ENCODE results near the gene SMC3. TPM values are rescaled to one million over a fixed set of nuclear protein-coding genes. Genes with fewer than 3 reads are reported as not detected.

SMC3 gene
- total and polyA plus RNA-seq, 9 donors = 31.4 to 58.3 (median 45.6) TPM

GRCh38 chr10:110643653-110644597, 76.4 kb downstream of the SMC3 start, which contains the start of gene RBM20:
Gene RBM20 (plus strand): TSS chr10:110644336. CDS start chr10:110644455, 119 bp downstream.
- Histone ChIP-seq H3K27me3 (ENCODE audit: control insufficient read depth, insufficient read depth, low read length) (peaks cover 46% of the 10 kb centered on the region), H3K36me3 (ENCODE audit: control insufficient read depth, insufficient read depth, low read length) (no peaks in the 10 kb centered on the region), H3K9me3 (replicated peaks; ENCODE audit: control insufficient read depth, low read depth, low read length) (no peaks in the 10 kb centered on the region), H3K4me1 (ENCODE audit: control insufficient read depth, insufficient read depth, low read length) (peaks cover 15% of the 10 kb centered on the region), H3K27ac (ENCODE audit: low read length) (no peak within 1 kb of the TSS), H3K4me3 (ENCODE audit: low read length) (peak within 1 kb of the TSS; percentile 52)
- under 1% methylated on average over 101 of the region's 106 CpGs for WGBS (ENCODE audit: insufficient coverage)
- DNase-seq = peak; percentile 52

- peaks cover 15% of the 10 kb centered on the region for H3K4me1 ChIP-seq (ENCODE audit: control insufficient read depth, insufficient read depth, low read length)
- H3K4me3 ChIP-seq (ENCODE audit: low read length) = peak overlapping the region; percentile 52
- WGBS (ENCODE audit: insufficient coverage) = 59% methylated on average over 5 of the region's 31 CpGs
- no peaks in the 10 kb centered on the region for H3K9me3 ChIP-seq (replicated peaks; ENCODE audit: control insufficient read depth, low read depth, low read length)
- no peak for DNase-seq
- no peak overlapping the region for H3K27ac ChIP-seq (ENCODE audit: low read length)
- H3K36me3 ChIP-seq (ENCODE audit: control insufficient read depth, insufficient read depth, low read length) = no peaks in the 10 kb centered on the region
- H3K27me3 ChIP-seq (ENCODE audit: control insufficient read depth, insufficient read depth, low read length) = peaks cover 46% of the 10 kb centered on the region
Observed at GRCh38 chr10:110644598-110645462, 77.3 kb downstream of the SMC3 start.

GRCh38 chr10:110646417-110647135, 79.1 kb downstream of the SMC3 start:
- H3K27me3 ChIP-seq (ENCODE audit: control insufficient read depth, insufficient read depth, low read length) = peaks cover 41% of the 10 kb centered on the region
- no peak for DNase-seq
- peaks cover 19% of the 10 kb centered on the region for H3K4me1 ChIP-seq (ENCODE audit: control insufficient read depth, insufficient read depth, low read length)
- H3K4me3 ChIP-seq (ENCODE audit: low read length) = no peak overlapping the region
- WGBS (ENCODE audit: insufficient coverage) = 73% methylated on average over 9 of the region's 13 CpGs
- H3K36me3 ChIP-seq (ENCODE audit: control insufficient read depth, insufficient read depth, low read length) = no peaks in the 10 kb centered on the region
- no peak overlapping the region for H3K27ac ChIP-seq (ENCODE audit: low read length)
- no peaks in the 10 kb centered on the region for H3K9me3 ChIP-seq (replicated peaks; ENCODE audit: control insufficient read depth, low read depth, low read length)

GRCh38 chr10:110647136-110647430, 79.6 kb downstream of the SMC3 start:
- peaks cover 39% of the 10 kb centered on the region for H3K27me3 ChIP-seq (ENCODE audit: control insufficient read depth, insufficient read depth, low read length)
- no peak overlapping the region for H3K4me3 ChIP-seq (ENCODE audit: low read length)
- no peak for DNase-seq
- H3K27ac ChIP-seq (ENCODE audit: low read length) = no peak overlapping the region
- H3K9me3 ChIP-seq (replicated peaks; ENCODE audit: control insufficient read depth, low read depth, low read length) = no peaks in the 10 kb centered on the region
- H3K36me3 ChIP-seq (ENCODE audit: control insufficient read depth, insufficient read depth, low read length) = no peaks in the 10 kb centered on the region
- WGBS (ENCODE audit: insufficient coverage) = no CpG with 5 or more reads among the region's 3 CpGs
- H3K4me1 ChIP-seq (ENCODE audit: control insufficient read depth, insufficient read depth, low read length) = peaks cover 19% of the 10 kb centered on the region

GRCh38 chr10:110648692-110649346, 81.3 kb downstream of the SMC3 start:
- WGBS (ENCODE audit: insufficient coverage) = no CpG with 5 or more reads among the region's 3 CpGs
- no peak overlapping the region for H3K4me3 ChIP-seq (ENCODE audit: low read length)
- H3K36me3 ChIP-seq (ENCODE audit: control insufficient read depth, insufficient read depth, low read length) = no peaks in the 10 kb centered on the region
- peaks cover 23% of the 10 kb centered on the region for H3K27me3 ChIP-seq (ENCODE audit: control insufficient read depth, insufficient read depth, low read length)
- H3K4me1 ChIP-seq (ENCODE audit: control insufficient read depth, insufficient read depth, low read length) = peaks cover 11% of the 10 kb centered on the region
- no peak for DNase-seq
- H3K27ac ChIP-seq (ENCODE audit: low read length) = no peak overlapping the region
- no peaks in the 10 kb centered on the region for H3K9me3 ChIP-seq (replicated peaks; ENCODE audit: control insufficient read depth, low read depth, low read length)

GRCh38 chr10:110649347-110650264, 82.1 kb downstream of the SMC3 start:
- Histone ChIP-seq H3K9me3 (replicated peaks; ENCODE audit: control insufficient read depth, low read depth, low read length) (no peaks in the 10 kb centered on the region), H3K4me3 (ENCODE audit: low read length) (no peak overlapping the region), H3K27me3 (ENCODE audit: control insufficient read depth, insufficient read depth, low read length) (peaks cover 16% of the 10 kb centered on the region), H3K36me3 (ENCODE audit: control insufficient read depth, insufficient read depth, low read length) (no peaks in the 10 kb centered on the region), H3K4me1 (ENCODE audit: control insufficient read depth, insufficient read depth, low read length) (peaks cover 10% of the 10 kb centered on the region), H3K27ac (ENCODE audit: low read length) (no peak overlapping the region)
- no peak for DNase-seq
- 69% methylated on average over 3 of the region's 6 CpGs for WGBS (ENCODE audit: insufficient coverage)

- no peak overlapping the region for H3K27ac ChIP-seq (ENCODE audit: low read length)
- H3K4me1 ChIP-seq (ENCODE audit: control insufficient read depth, insufficient read depth, low read length) = peaks cover 3% of the 10 kb centered on the region
- peaks cover 10% of the 10 kb centered on the region for H3K27me3 ChIP-seq (ENCODE audit: control insufficient read depth, insufficient read depth, low read length)
- WGBS (ENCODE audit: insufficient coverage) = no CpG with 5 or more reads among the region's 1 CpG
- H3K9me3 ChIP-seq (replicated peaks; ENCODE audit: control insufficient read depth, low read depth, low read length) = no peaks in the 10 kb centered on the region
- H3K4me3 ChIP-seq (ENCODE audit: low read length) = no peak overlapping the region
- DNase-seq = no peak
- no peaks in the 10 kb centered on the region for H3K36me3 ChIP-seq (ENCODE audit: control insufficient read depth, insufficient read depth, low read length)
Observed at GRCh38 chr10:110650265-110650668, 82.8 kb downstream of the SMC3 start.

- WGBS (ENCODE audit: insufficient coverage) = 17% methylated on average over 9 of the region's 12 CpGs
- peak; percentile 57 for DNase-seq
- Histone ChIP-seq H3K9me3 (replicated peaks; ENCODE audit: control insufficient read depth, low read depth, low read length) (no peaks in the 10 kb centered on the region), H3K4me3 (ENCODE audit: low read length) (no peak overlapping the region), H3K27me3 (ENCODE audit: control insufficient read depth, insufficient read depth, low read length) (peaks cover 4% of the 10 kb centered on the region), H3K4me1 (ENCODE audit: control insufficient read depth, insufficient read depth, low read length) (peaks cover 3% of the 10 kb centered on the region), H3K27ac (ENCODE audit: low read length) (no peak overlapping the region), H3K36me3 (ENCODE audit: control insufficient read depth, insufficient read depth, low read length) (no peaks in the 10 kb centered on the region)
Observed at GRCh38 chr10:110651044-110651958, 83.8 kb downstream of the SMC3 start.
